HG02973 (cell line): ENCODE data around the gene SMIM1.

Experiments used
- ATAC-seq: cut with Tn5 transposase; IDR thresholded peaks from one replicate; pipeline ENCODE4 v1.9.1; 2021; ENCODE audit warnings: moderate library complexity; ENCODE audit not compliant: unreplicated experiment

SMIM1 gene

GRCh38 chr1:3817821-3818597, 45.5 kb downstream of the SMIM1 start:
- ATAC-seq: no peak

- no peak for ATAC-seq
These were observed 47.2 kb downstream of the SMIM1 start for GRCh38 chr1:3819771-3820200.

GRCh38 chr1:3820316-3820715, 47.8 kb downstream of the SMIM1 start:
- ATAC-seq: no peak

DNA sequence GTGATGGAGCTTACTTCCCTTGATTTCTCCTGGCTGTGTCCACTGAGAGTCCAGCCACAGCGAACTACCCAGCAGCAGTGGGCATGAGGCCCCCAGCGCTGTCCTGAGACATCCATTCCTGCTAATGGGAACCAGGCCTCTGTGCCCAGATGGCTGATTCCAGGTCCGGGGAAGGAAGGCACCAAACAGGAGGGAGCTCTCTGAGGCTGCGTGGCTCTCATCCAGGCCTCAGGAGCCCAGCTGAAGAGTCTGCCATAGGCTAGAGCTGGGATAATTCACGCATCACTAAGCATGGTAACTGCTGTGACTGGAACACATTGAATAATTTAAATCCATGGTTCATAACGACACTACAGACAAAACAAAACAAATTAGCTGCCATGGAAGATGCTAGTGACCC, 48.5 kb downstream of the SMIM1 start:
- ATAC-seq: no peak

GRCh38 chr1:3821447-3821846, 48.9 kb downstream of the SMIM1 start:
- ATAC-seq: no peak

DNA sequence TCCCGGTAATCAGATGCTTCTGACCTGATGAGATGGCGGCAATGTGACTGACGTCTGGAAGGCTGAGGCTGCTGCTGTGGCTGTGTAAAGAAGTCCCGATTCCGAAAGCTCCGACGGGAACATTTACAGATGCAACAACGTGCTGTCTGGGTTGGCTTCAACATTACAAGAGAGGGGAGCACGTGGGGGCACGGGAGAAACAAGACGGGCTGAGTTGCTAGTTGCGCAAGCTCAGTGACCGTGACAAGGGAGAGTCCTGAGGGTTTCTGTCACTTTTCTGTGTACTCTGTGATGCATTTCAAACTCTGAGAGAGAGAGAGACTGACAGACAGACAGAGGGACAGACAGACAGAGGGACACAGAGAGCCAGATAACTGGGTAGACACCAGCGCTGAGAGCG, 49.4 kb downstream of the SMIM1 start:
- ATAC-seq: no peak

GRCh38 chr1:3822421-3822820, 49.9 kb downstream of the SMIM1 start:
- ATAC-seq: no peak

GRCh38 chr1:3824650-3825049, 52.1 kb downstream of the SMIM1 start:
- no peak for ATAC-seq

- no peak for ATAC-seq
These were observed 52.8 kb downstream of the SMIM1 start for GRCh38 chr1:3825356-3825755.
